Activated gamma-delta T cell treated with anti-CD3 and anti-CD28 coated beads, Interleukin-2, amount 50 U/mL, for 16 hours (primary cell): ENCODE data around the gene METTL16.

Experiments
- DNase-seq: peaks from one replicate; pipeline ENCODE4 v3.0.0-alpha.2; 2020; ENCODE audit warnings: low read depth

Gene METTL16

GRCh38 chr17:2380226-2380922, 131.3 kb downstream of the METTL16 start:
- no peak for DNase-seq

GRCh38 chr17:2379489-2380225, 132.0 kb downstream of the METTL16 start:
- no peak for DNase-seq

- DNase-seq, result no peak
These were observed 132.8 kb downstream of the METTL16 start for GRCh38 chr17:2378905-2379304.

GRCh38 chr17:2377659-2378058, 134.0 kb downstream of the METTL16 start:
- DNase-seq, result no peak

GRCh38 chr17:2376107-2376506, 135.6 kb downstream of the METTL16 start:
- no peak for DNase-seq

GRCh38 chr17:2375406-2375805, 136.3 kb downstream of the METTL16 start:
- DNase-seq, result no peak

GRCh38 chr17:2374549-2375285, 137.0 kb downstream of the METTL16 start:
- DNase-seq, result no peak

- DNase-seq, result no peak
These were observed 138.5 kb downstream of the METTL16 start for GRCh38 chr17:2373179-2373578.

GRCh38 chr17:2372681-2373080, 139.0 kb downstream of the METTL16 start:
- no peak for DNase-seq

- no peak for DNase-seq
These were observed 139.5 kb downstream of the METTL16 start for GRCh38 chr17:2372180-2372579.

- DNase-seq, result no peak
These were observed 140.2 kb downstream of the METTL16 start for GRCh38 chr17:2371183-2372130.

- no peak for DNase-seq
These were observed 141.5 kb downstream of the METTL16 start for GRCh38 chr17:2370211-2370589.

- DNase-seq, result no peak
These were observed 142.0 kb downstream of the METTL16 start for GRCh38 chr17:2369551-2370210.

GRCh38 chr17:2369039-2369438, 142.6 kb downstream of the METTL16 start:
- no peak for DNase-seq

GRCh38 chr17:2368359-2368758, 143.3 kb downstream of the METTL16 start:
- no peak for DNase-seq

- DNase-seq, result no peak
These were observed 144.8 kb downstream of the METTL16 start for GRCh38 chr17:2366747-2367494.
